H1 (cell line): Measurements from ENCODE around the gene SHH. TPM values are rescaled to one million over a fixed set of nuclear protein-coding genes. Genes with fewer than 3 reads are reported as not detected.
"Not testable (repeated sequence)": the region's sequence is repeated elsewhere in the genome, so short reads cannot be mapped to it uniquely, and the experiment has no call there.

Experiments
- CTCF ChIA-PET: fragments of 300-600 bp; sonication (Branson Sonifier 250); formaldehyde crosslinking; loops from one replicate; lab custom pipeline; 2021; ENCODE audit not compliant: partially characterized antibody; lab: Charles Lee
- POLR2A ChIA-PET: fragments of 300-600 bp; sonication (Branson Sonifier 250); formaldehyde crosslinking; loops from one replicate; lab custom pipeline; 2021; ENCODE audit warnings: inconsistent platforms; ENCODE audit not compliant: partially characterized antibody; lab: Charles Lee
- DNase-seq, 2 experiments: peaks; one replicate each; pipeline versions ENCODE4 v3.0.0 to v3.0.0-alpha.2; 2010 to 2022; ENCODE audit warnings: low spot score in 2 of 2, low read depth in 1 of 2, mixed read lengths in 1 of 2
- FAIRE-seq: peaks from 2 replicates; lab custom pipeline; 2011; peaks lifted over from hg19 to GRCh38; lab: Jason Lieb, UNC
- H2AFZ ChIP-seq: 2 replicates; pipeline ENCODE4 v1.8.1; 2012; ENCODE audit warnings: low read length, inconsistent platforms
- H2AK5ac ChIP-seq: 2 replicates; pipeline ENCODE4 v1.6.1; 2013; ENCODE audit warnings: low read depth, low read length
- H2BK120ac ChIP-seq: replicated peaks from 2 replicates; pipeline ENCODE3; 2013; ENCODE audit warnings: low read depth, low read length, inconsistent platforms
- H2BK12ac ChIP-seq: 2 replicates; pipeline ENCODE4 v1.6.1; 2013; ENCODE audit warnings: low read depth, low read length
- H2BK15ac ChIP-seq: 2 replicates; pipeline ENCODE4 v1.6.1; 2013; ENCODE audit warnings: low read length
- H2BK20ac ChIP-seq: 2 replicates; pipeline ENCODE4 v1.6.1; 2013; ENCODE audit warnings: low read length
- H2BK5ac ChIP-seq: 2 replicates; pipeline ENCODE4 v1.6.1; 2013; ENCODE audit warnings: low read depth, low read length
- H3K14ac ChIP-seq: 2 replicates; pipeline ENCODE4 v1.6.1; 2013; ENCODE audit warnings: inconsistent platforms; ENCODE audit not compliant: insufficient read length
- H3K18ac ChIP-seq: 2 replicates; pipeline ENCODE4 v1.6.1; 2013; ENCODE audit warnings: low read length; ENCODE audit errors: extremely low read depth
- H3K23ac ChIP-seq: 2 replicates; pipeline ENCODE4 v1.6.1; 2013; ENCODE audit warnings: inconsistent platforms; ENCODE audit not compliant: insufficient read length
- H3K23me2 ChIP-seq: 2 replicates; pipeline ENCODE4 v1.6.1; 2013; ENCODE audit warnings: low read depth, low read length
- H3K27ac ChIP-seq: 2 replicates; pipeline ENCODE4 v1.6.1; 2011; ENCODE audit warnings: low read depth, low read length, inconsistent platforms
- H3K27me3 ChIP-seq, 4 experiments: replicated peaks in 1 of 4; 1 replicate in 1 of 4; 2 replicates in 3 of 4; pipeline versions ENCODE4 v1.6.1 to v1.8.1; 2011 to 2013; ENCODE audit warnings: low read length in 3 of 4, mild to moderate bottlenecking in 3 of 4, inconsistent platforms in 2 of 4, mixed read lengths in 2 of 4, moderate library complexity in 1 of 4; ENCODE audit not compliant: control insufficient read depth in 3 of 4, insufficient read depth in 3 of 4; ENCODE audit errors: extremely low read depth in 1 of 4
- H3K36me3 ChIP-seq, 4 experiments: 2 replicates each; pipeline versions ENCODE4 v1.6.1 to v1.8.1; 2011 to 2013; ENCODE audit warnings: mild to moderate bottlenecking in 4 of 4, low read length in 3 of 4, moderate library complexity in 2 of 4, control low read depth in 1 of 4, inconsistent platforms in 1 of 4; ENCODE audit not compliant: insufficient read depth in 4 of 4, control insufficient read depth in 2 of 4
- H3K4ac ChIP-seq: replicated peaks from 2 replicates; pipeline ENCODE3; 2013; ENCODE audit warnings: low read length, low read depth, mixed read lengths, inconsistent platforms; ENCODE audit not compliant: insufficient read length
- H3K4me1 ChIP-seq, 4 experiments: replicated peaks in 1 of 4; 1 replicate in 1 of 4; 2 replicates in 3 of 4; pipeline versions ENCODE4 v1.6.1 to v1.8.1; 2011 to 2013; ENCODE audit warnings: low read length in 3 of 4, inconsistent platforms in 2 of 4, mixed read lengths in 1 of 4; ENCODE audit not compliant: insufficient read depth in 4 of 4, control insufficient read depth in 3 of 4
- H3K4me2 ChIP-seq, 2 experiments: 2 replicates each; pipeline versions ENCODE4 v1.6.1 to v1.8.1; 2011 to 2013; ENCODE audit warnings: low read depth in 2 of 2, low read length in 2 of 2, control low read depth in 1 of 2, inconsistent platforms in 1 of 2, mild to moderate bottlenecking in 1 of 2; ENCODE audit not compliant: insufficient read depth in 1 of 2
- H3K4me3 ChIP-seq, 4 experiments: fragments of 200-600, 300-600 bp in 1 of 4; sonication (generic), shearing (Covaris generic), sonication (Bioruptor Twin) in 1 of 4; 2 replicates each; pipeline versions ENCODE4 v1.5.1 to v1.8.1; 2011 to 2016; ENCODE audit warnings: low read length in 4 of 4, low read depth in 3 of 4, control low read depth in 2 of 4, inconsistent platforms in 2 of 4, mild to moderate bottlenecking in 2 of 4, mixed read lengths in 1 of 4, moderate library complexity in 1 of 4; ENCODE audit not compliant: insufficient read depth in 2 of 4; ENCODE audit errors: extremely low read depth in 1 of 4
- H3K56ac ChIP-seq: replicated peaks from 2 replicates; pipeline ENCODE3; 2013; ENCODE audit warnings: low read depth, mild to moderate bottlenecking, mixed read lengths, low read length, inconsistent platforms; ENCODE audit not compliant: insufficient read length
- H3K79me1 ChIP-seq: 2 replicates; pipeline ENCODE4 v1.6.1; 2013; ENCODE audit warnings: low read depth, low read length, control low read depth
- H3K79me2 ChIP-seq, 2 experiments: 2 replicates each; pipeline versions ENCODE4 v1.6.1 to v1.8.1; 2012 to 2013; ENCODE audit warnings: low read length in 2 of 2, mild to moderate bottlenecking in 2 of 2, inconsistent platforms in 1 of 2; ENCODE audit not compliant: insufficient read depth in 2 of 2, control insufficient read depth in 1 of 2
- H3K9ac ChIP-seq, 4 experiments: replicated peaks in 1 of 4; 1 replicate in 1 of 4; 2 replicates in 3 of 4; pipeline versions ENCODE4 v1.6.1 to v1.8.1; 2011 to 2013; ENCODE audit warnings: low read depth in 3 of 4, low read length in 3 of 4, control low read depth in 2 of 4, mild to moderate bottlenecking in 2 of 4, moderate library complexity in 2 of 4, inconsistent platforms in 1 of 4; ENCODE audit errors: extremely low read depth in 1 of 4
- H3K9me3 ChIP-seq, 2 experiments: 2 replicates each; pipeline versions ENCODE4 v1.6.1 to v1.8.1; 2012 to 2013; ENCODE audit warnings: mild to moderate bottlenecking in 2 of 2, moderate library complexity in 2 of 2, control low read depth in 1 of 2, inconsistent platforms in 1 of 2, low read depth in 1 of 2, low read length in 1 of 2, mixed read lengths in 1 of 2; ENCODE audit not compliant: insufficient read depth in 2 of 2
- H4K20me1 ChIP-seq, 2 experiments: replicated peaks in 1 of 2; 2 replicates each; pipeline versions ENCODE3 to v1.8.1; 2011 to 2013; ENCODE audit warnings: inconsistent platforms in 2 of 2, low read length in 2 of 2, mild to moderate bottlenecking in 1 of 2; ENCODE audit not compliant: insufficient read depth in 2 of 2, control insufficient read depth in 1 of 2
- H4K5ac ChIP-seq: 2 replicates; pipeline ENCODE4 v1.6.1; 2013; ENCODE audit warnings: low read length, low read depth, mixed read lengths, inconsistent platforms; ENCODE audit not compliant: insufficient read length
- H4K8ac ChIP-seq: 2 replicates; pipeline ENCODE4 v1.8.0; 2013; ENCODE audit warnings: mild to moderate bottlenecking, moderate library complexity, low read length, inconsistent platforms; ENCODE audit not compliant: insufficient read depth; ENCODE audit errors: extremely low read depth
- H4K91ac ChIP-seq: replicated peaks from 2 replicates; pipeline ENCODE3; 2013; ENCODE audit warnings: low read length, mixed read lengths, inconsistent platforms; ENCODE audit not compliant: insufficient read length
- SP1 ChIP-seq: IDR thresholded peaks from 2 replicates; pipeline ENCODE4 v1.6.1; 2011; ENCODE audit warnings: low read depth, low read length
- WGBS, 2 experiments: shearing (Covaris generic) in 1 of 2; methylation state at CpG; one replicate each; pipeline versions ENCODE4 v1.1.6 to v1.1.7; 2013 to 2015; ENCODE audit warnings: low lambda C conversion rate in 2 of 2, mixed read lengths in 2 of 2, inconsistent platforms in 1 of 2, low coverage in 1 of 2, missing lambda C conversion rate in 1 of 2; ENCODE audit not compliant: insufficient replicate concordance in 2 of 2, insufficient coverage in 1 of 2, insufficient read length in 1 of 2; ENCODE audit errors: extremely low coverage in 1 of 2, missing lambda C conversion rate in 1 of 2; 5-methylcytosine and 5-hydroxymethylcytosine counted together
- polyA plus RNA-seq, 7 experiments: library from polyadenylated mRNA; depleted of rRNA in 3 of 7; stranded (reverse) in 5 of 7; unstranded in 2 of 7; fragments of >200 nt in 5 of 7; fragments of 200-250 nt in 2 of 7; gene quantifications; 1 replicate in 5 of 7; 2 replicates in 1 of 7; 4 replicates in 1 of 7; pipeline versions ENCODE4 v1.2.1 to v1.2.3, GENCODE V29; 2011 to 2013; ENCODE audit warnings: missing spikeins in 2 of 7, mixed read lengths in 2 of 7
- total RNA-seq: library from RNA; stranded (reverse); fragmentation: NEBNext Ultra II Directional; extraction: Animal tissue kit (Norgen Biotek cat#: 25700); gene quantifications from 2 replicates; pipeline ENCODE4 v1.2.1, GENCODE V29; 2021

SHH gene
- total and polyA plus RNA-seq, 2 of the 8 experiments (the other 6 are each of a cell fraction or from before 2014, with no cell fraction given): not detected

DNA sequence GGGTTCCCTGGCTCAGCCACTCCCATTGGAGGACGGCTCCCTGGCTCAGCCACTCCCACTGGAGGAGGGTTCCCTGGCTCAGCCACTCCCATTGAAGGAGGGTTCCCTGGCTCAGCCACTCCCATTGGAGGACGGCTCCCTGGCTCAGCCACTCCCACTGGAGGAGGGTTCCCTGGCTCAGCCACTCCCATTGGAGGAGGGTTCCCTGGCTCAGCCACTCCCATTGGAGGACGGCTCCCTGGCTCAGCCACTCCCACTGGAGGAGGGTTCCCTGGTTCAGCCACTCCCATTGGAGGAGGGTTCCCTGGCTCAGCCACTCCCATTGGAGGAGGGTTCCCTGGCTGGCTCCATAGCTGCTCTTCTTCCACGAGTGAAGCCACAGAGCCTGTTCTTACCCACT, 5.3 kb upstream of the SHH start:
- FAIRE-seq, H3K56ac ChIP-seq, H2BK15ac ChIP-seq, POLR2A ChIA-PET, H3K23ac ChIP-seq, H2AK5ac ChIP-seq, H4K91ac ChIP-seq, H3K14ac ChIP-seq, DNase-seq, H3K18ac ChIP-seq, H4K5ac ChIP-seq, H2BK20ac ChIP-seq, H3K23me2 ChIP-seq, H2BK120ac ChIP-seq, H2BK5ac ChIP-seq, H3K36me3 ChIP-seq, H3K79me1 ChIP-seq, H3K4me2 ChIP-seq, H3K27ac ChIP-seq, H4K8ac ChIP-seq, H2BK12ac ChIP-seq, H2AFZ ChIP-seq, H3K4me3 ChIP-seq, H3K9me3 ChIP-seq, H3K4ac ChIP-seq, H3K79me2 ChIP-seq, H3K9ac ChIP-seq, H4K20me1 ChIP-seq: not testable (repeated sequence)
- Histone ChIP-seq H3K4me1 (peaks cover 0 to 14% (median 4%) of the 10 kb centered on the region in 4 experiments; a peak in 5 of 7 replicates), H3K27me3 (peaks cover 22 to 35% (median 27%) of the 10 kb centered on the region in 4 experiments)
- TF ChIP-seq SP1: peak; percentile 76
- CTCF ChIA-PET: interaction anchor here (1.0 to 1.2 kb wide), 2 partner anchors 835 to 1007 kb away, joined by 3 to 5 read pairs; no protein-coding TSS in a partner anchor
- WGBS, 2 experiments: 100% methylated on average over 3 of the region's 4 CpGs; no CpG with 5 or more reads in 1 of the 2 experiments
